Measurements from ENCODE around the gene MGME1. TPM values are rescaled to one million over a fixed set of nuclear protein-coding genes. Genes with fewer than 3 reads are reported as not detected.

The MGME1 gene
- total RNA-seq, 1 experiment from 2014 or later = 27.4 TPM

DNA sequence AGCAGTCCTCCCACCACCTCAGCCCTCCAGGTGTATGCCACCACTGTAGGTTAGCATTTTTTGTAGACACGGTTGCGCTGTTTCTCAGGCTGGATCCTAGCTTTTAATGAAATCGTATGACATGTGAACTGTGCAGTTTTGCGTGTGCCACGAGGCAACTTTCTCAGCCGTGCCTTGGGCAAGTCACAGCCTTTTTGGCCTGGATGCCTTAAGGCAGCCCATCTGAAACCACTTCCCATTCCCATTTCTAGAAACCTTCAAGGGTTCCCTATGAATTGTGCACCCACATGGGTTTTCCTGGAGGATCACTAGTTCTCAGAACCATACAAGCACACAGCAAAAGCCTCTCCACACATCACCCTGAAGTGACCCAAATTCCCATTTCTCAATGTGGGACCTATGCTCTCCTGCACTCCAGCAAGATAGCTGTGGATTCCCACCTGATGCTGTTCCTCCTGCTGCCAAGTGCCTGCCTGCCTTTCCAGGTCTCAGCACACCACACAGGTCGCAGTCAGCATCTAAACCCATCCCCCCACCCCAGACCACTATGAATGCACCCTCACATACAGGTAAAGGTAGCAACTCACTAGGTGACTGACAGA lies 29.1 kb upstream of the MGME1 start:
- DNase-seq (ENCODE audit: extremely low read depth, low read depth) = no peak

DNA sequence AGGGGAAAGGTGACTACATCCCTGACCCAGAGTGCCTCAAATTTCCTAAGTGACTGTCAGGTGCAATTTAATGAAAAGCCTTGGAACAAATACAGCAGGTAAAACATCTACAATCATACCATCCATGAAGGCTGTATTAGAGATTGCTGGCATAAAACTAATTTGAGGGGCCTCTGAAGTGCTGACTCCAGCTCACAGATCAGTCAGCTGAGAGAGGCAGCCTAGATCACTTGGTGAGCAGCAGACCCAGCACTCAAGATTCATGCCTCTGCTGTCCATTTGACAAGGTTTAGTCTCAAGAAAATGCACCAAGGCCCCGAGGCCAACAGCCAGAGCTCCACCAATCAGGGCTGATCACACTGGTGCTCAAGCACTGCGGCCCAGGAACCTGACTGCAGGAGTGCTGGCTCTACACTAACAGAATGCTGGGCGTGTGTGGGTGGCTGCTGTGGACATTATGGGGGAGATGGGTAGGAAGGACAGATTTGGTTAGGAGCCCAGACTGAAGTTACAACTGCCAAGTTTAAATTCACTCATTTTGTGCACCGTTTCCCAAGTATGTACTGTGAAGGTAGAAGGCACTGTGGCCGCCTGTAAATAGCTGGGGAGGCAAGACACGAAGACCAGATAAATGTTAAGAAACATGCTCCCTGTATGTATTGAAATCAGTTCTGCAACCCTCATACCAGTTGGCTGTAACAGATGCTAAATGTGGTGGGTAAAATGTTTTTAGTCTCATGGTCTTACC lies 28.4 kb upstream of the MGME1 start:
- DNase-seq (ENCODE audit: extremely low read depth, low read depth) = no peak

DNA sequence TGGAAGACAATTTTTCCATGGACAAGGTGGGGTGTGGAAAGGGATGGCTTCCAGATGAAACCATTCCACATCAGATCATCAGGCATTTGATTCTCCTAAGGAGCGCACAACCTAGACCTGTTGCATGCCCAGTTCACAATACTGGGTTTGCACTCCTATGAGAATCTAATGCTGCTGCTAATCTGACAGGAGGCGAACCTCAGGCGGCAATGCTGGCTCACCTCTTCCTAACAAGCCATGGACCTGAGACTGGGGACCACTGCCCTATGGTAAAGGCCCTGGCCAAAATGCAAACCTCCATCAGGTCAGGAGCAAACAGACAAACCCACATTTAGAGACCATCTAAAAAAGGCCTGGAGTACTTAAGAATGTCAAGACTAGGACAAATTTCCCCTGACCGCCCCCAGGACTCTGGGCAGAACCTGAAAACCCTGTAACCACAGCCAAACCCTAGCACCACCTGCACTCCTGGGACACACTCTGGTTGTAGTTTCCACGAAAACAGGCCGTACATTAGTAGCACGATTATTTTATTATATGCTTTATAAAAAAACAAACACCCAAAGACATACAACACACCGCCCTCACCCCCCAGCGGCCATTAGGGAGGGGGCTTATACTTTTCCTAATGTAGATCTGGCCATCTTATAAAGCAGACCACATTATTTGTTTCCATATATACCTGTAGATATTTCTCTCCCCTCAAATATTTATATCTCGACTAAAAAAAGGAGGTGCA lies 27.6 kb upstream of the MGME1 start:
- DNase-seq (ENCODE audit: extremely low read depth, low read depth) = no peak

GRCh38 chr20:17941826-17942196 lies 27.0 kb upstream of the MGME1 start:
- no peak for DNase-seq (ENCODE audit: extremely low read depth, low read depth)

DNA sequence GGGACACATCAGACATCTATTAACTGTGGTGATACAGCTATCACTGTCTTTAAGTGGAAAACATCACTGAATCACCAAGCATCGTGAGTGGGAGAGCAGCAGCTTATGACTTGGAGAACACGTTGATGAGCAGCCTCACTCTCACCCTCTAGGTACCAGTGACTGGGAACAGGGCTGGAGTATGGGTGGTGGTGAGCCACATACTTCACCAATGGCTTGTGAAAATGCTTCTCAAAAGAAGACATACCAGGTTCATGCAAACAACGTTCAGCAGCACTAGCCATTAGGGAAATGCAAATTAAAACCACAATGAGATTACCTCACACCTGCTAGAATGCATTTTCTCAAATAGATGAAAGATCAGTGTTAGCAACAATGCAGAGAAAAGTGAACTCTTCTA lies 25.5 kb upstream of the MGME1 start:
- DNase-seq (ENCODE audit: extremely low read depth, low read depth) = no peak

DNA sequence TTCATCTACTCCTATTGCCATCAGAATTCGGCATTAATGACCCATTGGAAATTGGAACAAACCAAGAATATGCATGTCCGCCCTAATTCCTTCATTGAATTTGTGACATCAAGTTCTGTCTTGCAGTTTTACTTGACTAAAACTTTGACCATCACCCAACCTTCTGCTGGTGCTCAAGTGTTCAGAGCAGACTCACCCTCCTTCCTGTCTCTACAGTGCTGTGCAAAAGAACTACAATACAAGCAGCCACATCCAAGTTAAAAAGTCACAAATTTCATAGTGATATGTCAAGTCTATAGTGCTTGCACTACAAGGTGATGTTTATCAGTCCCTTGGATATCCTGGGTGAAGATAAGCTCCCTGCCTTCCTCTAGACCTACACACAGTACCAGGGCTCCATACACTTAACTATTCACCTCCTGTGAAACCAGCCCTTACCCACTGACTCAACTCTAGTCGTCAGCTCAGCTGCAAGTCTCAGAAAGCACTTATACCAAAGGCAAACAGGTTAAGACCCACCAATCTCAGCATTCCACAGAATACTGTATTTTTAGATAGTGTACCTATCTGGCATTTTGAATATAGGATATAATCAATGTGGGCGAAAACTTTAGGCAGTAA lies 23.9 kb upstream of the MGME1 start:
- DNase-seq (ENCODE audit: extremely low read depth, low read depth) = no peak

DNA sequence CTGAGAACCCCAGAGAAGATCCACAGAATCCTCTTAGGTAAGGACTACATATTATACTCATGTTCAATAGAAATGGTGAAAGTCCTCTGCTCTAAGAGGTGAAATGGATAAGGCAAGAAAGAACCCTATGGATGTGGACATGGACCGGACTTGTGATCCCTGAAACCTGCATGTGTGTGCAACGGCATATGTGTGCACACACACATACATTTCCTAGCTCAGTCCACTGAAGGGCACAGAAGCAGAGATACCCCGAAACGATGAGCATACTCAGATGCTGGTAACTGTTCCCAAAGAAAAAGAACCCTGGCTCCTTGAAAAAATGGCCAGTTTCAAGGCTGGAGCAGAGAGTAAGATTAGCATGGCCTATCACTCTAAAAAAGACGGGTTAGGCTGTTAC lies 22.8 kb upstream of the MGME1 start:
- no peak for DNase-seq (ENCODE audit: extremely low read depth, low read depth)

DNA sequence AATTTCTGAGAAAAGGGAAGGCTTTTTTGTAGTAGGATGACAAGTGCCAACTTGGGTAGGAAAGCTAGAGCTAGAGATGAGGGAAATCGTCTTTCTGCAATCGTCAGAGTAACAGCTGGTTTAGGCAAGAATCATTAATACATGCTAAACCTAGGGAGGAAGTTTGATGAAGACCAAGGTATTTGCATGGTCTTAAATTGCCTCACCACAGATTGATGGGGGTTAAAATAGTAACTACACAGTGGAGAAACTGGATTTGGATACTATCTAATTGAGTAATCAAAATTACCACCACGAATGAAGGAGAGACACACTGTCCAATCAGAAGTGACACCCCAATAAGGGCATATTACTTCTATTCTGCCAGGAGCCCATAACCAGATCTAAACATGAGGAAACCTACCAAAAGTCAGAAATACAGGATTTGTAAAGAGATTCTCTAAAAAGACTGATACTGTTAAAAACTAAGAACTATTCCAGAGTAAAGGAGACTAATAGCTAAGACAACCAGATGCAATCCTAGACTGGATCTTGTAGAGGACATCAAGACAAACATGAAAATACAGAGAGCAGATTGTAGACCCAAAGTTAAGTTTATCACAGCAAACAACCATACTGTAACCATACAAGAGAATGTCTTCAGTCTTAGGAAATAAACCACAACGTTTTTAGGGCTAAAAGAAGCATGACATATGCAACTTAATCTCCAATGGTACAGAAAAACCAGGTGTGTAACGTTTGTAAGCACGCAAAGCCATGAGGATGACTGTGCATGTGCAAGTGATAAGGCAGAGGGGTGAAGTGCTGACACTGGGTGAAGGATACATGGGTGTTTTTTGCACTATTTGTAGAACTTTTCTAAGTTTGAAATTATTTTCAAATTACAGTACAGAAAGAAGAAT lies 22.0 kb upstream of the MGME1 start:
- no peak for DNase-seq (ENCODE audit: extremely low read depth, low read depth)

DNA sequence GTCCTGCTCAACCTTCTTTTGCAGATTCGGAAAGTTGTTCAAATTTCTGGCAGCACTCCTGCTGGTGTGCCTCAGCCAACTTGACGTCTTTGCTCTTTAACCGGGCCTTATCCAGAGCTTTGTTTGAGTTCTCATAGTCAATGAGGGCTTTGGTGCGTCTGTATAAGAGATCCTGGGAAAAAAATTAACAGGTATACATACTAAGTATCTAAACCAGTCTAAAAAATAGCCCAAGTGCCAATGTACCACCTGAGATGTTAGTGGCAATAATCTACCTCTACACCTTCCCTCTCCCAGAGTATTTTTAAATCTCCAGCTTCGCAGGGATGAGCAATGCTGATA lies 21.4 kb upstream of the MGME1 start:
- no peak for DNase-seq (ENCODE audit: extremely low read depth, low read depth)

DNA sequence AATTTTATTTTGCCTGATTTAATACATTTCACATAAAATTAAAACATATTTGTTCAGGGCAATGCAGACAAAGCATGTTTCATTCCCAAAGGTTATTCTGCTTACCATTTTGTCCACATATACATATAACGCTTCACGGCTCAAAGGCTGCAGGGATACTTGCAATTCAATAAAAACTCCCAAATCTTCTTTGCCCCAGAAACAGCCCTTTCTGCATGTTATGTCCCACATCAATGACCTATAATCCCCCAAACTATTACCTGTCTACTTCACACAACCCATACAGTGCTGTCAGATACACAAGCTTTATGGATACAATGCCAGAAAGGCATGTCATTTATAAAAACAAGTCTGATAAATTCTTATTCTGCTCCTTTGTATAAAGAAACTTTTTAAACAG lies 20.4 kb upstream of the MGME1 start:
- no peak for DNase-seq (ENCODE audit: extremely low read depth, low read depth)

- DNase-seq (ENCODE audit: extremely low read depth, low read depth) = no peak
Observed at GRCh38 chr20:17949899-17950298, 18.9 kb upstream of the MGME1 start.

- no peak for DNase-seq (ENCODE audit: extremely low read depth, low read depth)
Observed at GRCh38 chr20:17950670-17951069, 18.1 kb upstream of the MGME1 start.

DNA sequence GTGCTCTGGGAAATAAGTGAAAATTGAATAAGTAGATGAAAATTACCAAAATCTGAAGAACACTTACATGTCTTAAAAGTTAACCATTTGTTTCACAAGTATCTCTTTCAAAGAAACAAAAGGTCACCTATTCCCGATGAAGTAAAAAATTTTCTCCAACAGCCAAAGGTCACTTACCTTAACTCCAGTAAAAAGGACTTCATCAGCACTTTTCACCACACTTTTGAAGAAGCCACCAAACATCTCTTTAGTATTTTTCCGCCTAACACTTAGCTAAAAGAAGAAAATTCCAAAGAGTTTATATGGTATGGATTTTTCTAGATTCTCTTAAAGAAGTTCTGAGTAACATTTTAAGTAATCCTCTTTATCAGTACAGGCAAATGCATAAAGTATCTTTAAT lies 17.5 kb upstream of the MGME1 start:
- DNase-seq (ENCODE audit: extremely low read depth, low read depth) = no peak

GRCh38 chr20:17952692-17953684 lies 15.8 kb upstream of the MGME1 start:
- no peak for DNase-seq (ENCODE audit: extremely low read depth, low read depth)

- DNase-seq (ENCODE audit: extremely low read depth, low read depth) = no peak
Observed at GRCh38 chr20:17953935-17954334, 14.9 kb upstream of the MGME1 start.

- no peak for DNase-seq (ENCODE audit: extremely low read depth, low read depth)
Observed at GRCh38 chr20:17955302-17955701, 13.5 kb upstream of the MGME1 start.

DNA sequence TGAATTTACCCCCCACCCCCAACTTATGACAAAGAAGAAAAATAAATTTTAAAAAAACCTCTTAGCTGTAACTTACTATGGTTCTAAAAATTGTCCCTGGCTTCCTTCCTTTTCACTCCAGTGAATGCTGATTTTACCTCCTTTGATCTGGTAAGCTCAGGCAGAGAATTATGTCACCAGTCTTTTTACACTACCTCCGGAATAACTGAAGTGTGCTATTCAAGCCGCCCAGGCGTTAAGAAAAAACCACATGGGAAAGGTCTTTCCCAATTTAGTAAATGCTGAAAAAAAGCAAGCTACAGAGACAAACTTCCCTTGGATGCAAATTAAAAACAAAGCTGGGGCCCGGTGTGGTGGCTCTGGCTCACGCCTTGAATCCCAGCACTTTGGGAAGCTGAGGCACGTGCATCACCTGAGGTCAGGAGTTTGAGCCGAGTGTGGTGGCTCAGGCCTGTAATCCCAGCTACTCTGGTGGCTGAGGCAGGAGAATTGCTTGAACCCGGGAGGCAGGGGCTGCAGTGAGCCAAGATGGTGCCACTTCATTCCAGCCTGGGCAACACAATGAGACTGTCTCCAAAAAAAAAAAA lies 12.6 kb upstream of the MGME1 start:
- DNase-seq (ENCODE audit: extremely low read depth, low read depth) = no peak

- no peak for DNase-seq (ENCODE audit: extremely low read depth, low read depth)
Observed at GRCh38 chr20:17957505-17958363, 11.1 kb upstream of the MGME1 start.
